Tibial nerve (tissue), 4 donors: ENCODE results near the gene TSNAXIP1. TPM values are rescaled to one million over a fixed set of nuclear protein-coding genes. Genes with fewer than 3 reads are reported as not detected.

Experiments used
- DNase-seq, 2 donors: peaks; one replicate each; pipeline ENCODE4 v3.0.0-alpha.2; 2019; ENCODE audit warnings: low spot score in 2 of 2
- H3K27ac ChIP-seq, 4 donors: fragments of 200-600 bp; sonication (generic) in 3 of 4; one replicate each; pipeline ENCODE4 v1.5.1; 2017 to 2019; ENCODE audit warnings: mild to moderate bottlenecking in 1 of 4
- H3K27me3 ChIP-seq, 2 donors: fragments of 200-600 bp; sonication (generic) in 1 of 2; one replicate each; pipeline versions ENCODE4 v1.5.1 to v1.6.0; 2017 to 2019
- H3K36me3 ChIP-seq, 3 donors: fragments of 200-600 bp; sonication (generic); one replicate each; pipeline ENCODE4 v1.5.1; 2018 to 2019
- H3K4me1 ChIP-seq, 4 donors: fragments of 200-600 bp; sonication (generic) in 3 of 4; one replicate each; pipeline ENCODE4 v1.5.1; 2017 to 2019
- H3K4me3 ChIP-seq, 4 donors: fragments of 200-600 bp; sonication (generic) in 3 of 4; one replicate each; pipeline ENCODE4 v1.5.1; 2017 to 2019; ENCODE audit warnings: mild to moderate bottlenecking in 1 of 4, moderate library complexity in 1 of 4
- H3K9me3 ChIP-seq, 4 donors: fragments of 200-600 bp; sonication (generic) in 3 of 4; one replicate each; pipeline ENCODE4 v1.5.1; 2017 to 2019
- EP300 ChIP-seq, 2 donors: sonication (generic); formaldehyde crosslinking; IDR thresholded peaks; one replicate each; pipeline ENCODE4 v1.6.1; 2017; ENCODE audit warnings: antibody characterized with exemption in 2 of 2, mild to moderate bottlenecking in 1 of 2
- POLR2A ChIP-seq, 2 donors: fragments of 450-650 bp; IDR thresholded peaks; one replicate each; pipeline ENCODE4 v1.6.1; 2017; ENCODE audit warnings: antibody characterized with exemption in 2 of 2, mild to moderate bottlenecking in 2 of 2, moderate library complexity in 2 of 2
- WGBS, 2 donors: methylation state at CpG; one replicate each; pipeline ENCODE4 v1.1.5; 2018; 5-methylcytosine and 5-hydroxymethylcytosine counted together
- total RNA-seq, 4 donors: library from RNA; depleted of rRNA; stranded (reverse); fragments of >200 nt; gene quantifications; one replicate each; pipeline ENCODE4 v1.1.0, GENCODE V29; 2016
- TF ChIP-seq, protein P1 (sequence below), 5 experiments: fragments of 200-600 bp in 3 of 5; fragments of 450-650 bp in 2 of 5; sonication (generic) in 3 of 5; IDR thresholded peaks; one replicate each; pipeline ENCODE4 v1.5.1; 2016 to 2019; ENCODE audit warnings: antibody characterized with exemption in 5 of 5, mild to moderate bottlenecking in 3 of 5, moderate library complexity in 2 of 5

Gene TSNAXIP1
- total RNA-seq, 4 donors from 2014 or later: 2.8 to 8.4 (median 4.0) TPM

DNA sequence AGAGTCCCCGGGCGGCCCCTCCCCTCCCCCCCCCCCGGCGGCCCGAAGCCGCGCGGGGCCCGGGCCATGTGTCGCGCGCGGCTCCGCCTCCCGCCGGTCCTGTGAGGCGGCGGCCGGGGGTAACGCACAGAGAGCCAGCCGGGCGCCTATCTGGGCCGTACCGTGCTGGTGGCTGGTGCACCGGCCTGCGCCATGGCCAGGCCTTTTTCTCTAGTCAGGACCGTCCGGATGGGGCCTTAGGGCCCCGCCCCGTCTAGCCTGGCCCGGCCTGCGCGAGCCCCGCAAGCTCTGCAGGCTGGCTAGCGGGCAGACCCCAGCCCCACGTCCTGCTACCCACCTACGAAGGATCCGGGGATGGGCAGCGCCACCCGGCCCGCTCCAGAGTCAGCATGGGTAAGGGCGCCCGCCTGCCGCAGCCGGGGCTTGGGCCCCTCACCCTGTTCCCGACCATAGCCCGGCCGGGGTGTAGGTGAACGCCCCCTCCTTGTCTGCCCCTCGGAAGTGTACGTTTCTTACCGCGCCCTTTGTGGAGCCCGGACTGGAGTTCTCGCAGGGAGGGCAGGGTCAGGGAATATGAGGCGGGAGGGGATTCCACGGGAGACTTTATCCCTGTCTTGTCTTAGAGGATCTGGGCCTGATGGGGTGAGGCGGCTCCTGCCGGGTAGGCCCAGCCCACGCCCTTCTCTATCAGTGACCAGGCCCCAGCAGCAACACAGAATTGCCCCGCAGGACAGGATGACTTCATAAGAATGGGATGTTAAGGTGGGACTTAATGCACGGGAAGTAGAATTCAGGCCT, 40.6 kb downstream of the TSNAXIP1 start, which contains the start of gene CENPT:
TSS of gene CENPT (minus strand) at position 630 of the 798 bp plus-strand sequence. CDS start 13,834 bp downstream, outside the sequence.
- Histone ChIP-seq H3K4me3 (peak within 1 kb of the TSS; percentile 64 to 93 (median 74)), H3K4me1 (peaks cover 0 to 58% (median 48%) of the 10 kb centered on the region in 4 donors), H3K27ac (peak within 1 kb of the TSS; percentile 87 to 96 (median 93)), H3K27me3 (no peaks in the 10 kb centered on the region), H3K9me3 (no peaks in the 10 kb centered on the region), H3K36me3 (peaks cover 0 to 10% (median 0%) of the 10 kb centered on the region in 3 donors)
- DNase-seq: peak in 1 of 2 donors; percentile 31
- TF ChIP-seq, protein P1, sequence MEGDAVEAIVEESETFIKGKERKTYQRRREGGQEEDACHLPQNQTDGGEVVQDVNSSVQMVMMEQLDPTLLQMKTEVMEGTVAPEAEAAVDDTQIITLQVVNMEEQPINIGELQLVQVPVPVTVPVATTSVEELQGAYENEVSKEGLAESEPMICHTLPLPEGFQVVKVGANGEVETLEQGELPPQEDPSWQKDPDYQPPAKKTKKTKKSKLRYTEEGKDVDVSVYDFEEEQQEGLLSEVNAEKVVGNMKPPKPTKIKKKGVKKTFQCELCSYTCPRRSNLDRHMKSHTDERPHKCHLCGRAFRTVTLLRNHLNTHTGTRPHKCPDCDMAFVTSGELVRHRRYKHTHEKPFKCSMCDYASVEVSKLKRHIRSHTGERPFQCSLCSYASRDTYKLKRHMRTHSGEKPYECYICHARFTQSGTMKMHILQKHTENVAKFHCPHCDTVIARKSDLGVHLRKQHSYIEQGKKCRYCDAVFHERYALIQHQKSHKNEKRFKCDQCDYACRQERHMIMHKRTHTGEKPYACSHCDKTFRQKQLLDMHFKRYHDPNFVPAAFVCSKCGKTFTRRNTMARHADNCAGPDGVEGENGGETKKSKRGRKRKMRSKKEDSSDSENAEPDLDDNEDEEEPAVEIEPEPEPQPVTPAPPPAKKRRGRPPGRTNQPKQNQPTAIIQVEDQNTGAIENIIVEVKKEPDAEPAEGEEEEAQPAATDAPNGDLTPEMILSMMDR (IDR thresholded peaks at IDR 0.05): no peak
- TF ChIP-seq POLR2A (IDR thresholded peaks at IDR 0.05): no peak
- no peak for TF ChIP-seq EP300 (IDR thresholded peaks at IDR 0.05)
- WGBS, 2 donors: 0% methylated on average over 7 to 24 of the region's 62 CpGs

DNA sequence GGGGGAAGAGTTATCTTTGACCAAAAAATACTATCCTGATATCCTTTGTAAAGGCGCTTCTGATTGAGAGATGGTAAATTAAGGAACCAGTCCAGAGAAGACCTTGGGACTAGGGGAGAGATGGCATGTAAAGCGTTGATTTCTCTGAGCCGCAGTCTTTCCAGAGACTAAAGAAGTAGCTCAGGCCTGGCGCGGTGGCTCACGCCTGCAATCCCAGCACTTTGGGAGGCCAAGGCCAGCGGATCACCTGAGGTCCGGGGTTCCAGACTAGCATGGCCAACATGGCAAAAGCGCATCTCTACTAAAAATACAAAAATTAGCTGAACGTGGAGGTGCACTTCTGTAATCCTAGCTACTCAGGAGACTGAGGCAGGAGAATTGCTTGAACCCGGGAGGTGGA, 41.4 kb downstream of the TSNAXIP1 start:
- no peak for DNase-seq
- no peaks in the 10 kb centered on the region for H3K27me3 ChIP-seq
- peaks cover 0 to 55% (median 44%) of the 10 kb centered on the region in 4 donors for H3K4me1 ChIP-seq
- no peaks in the 10 kb centered on the region for H3K9me3 ChIP-seq
- TF ChIP-seq EP300 (IDR thresholded peaks at IDR 0.05) (no peak), POLR2A (IDR thresholded peaks at IDR 0.05) (no peak)
- TF ChIP-seq, protein P1 (IDR thresholded peaks at IDR 0.05): no peak
- peak overlapping the region in 2 of 4 donors; percentile 15 to 96 for H3K27ac ChIP-seq
- H3K4me3 ChIP-seq: peak overlapping the region; percentile 64 to 93 (median 74)
- 82 to 91% methylated on average over 11 of the region's 11 CpGs for whole genome bisulfite sequencing, 2 donors
- H3K36me3 ChIP-seq: peaks cover 0 to 10% (median 0%) of the 10 kb centered on the region in 3 donors

DNA sequence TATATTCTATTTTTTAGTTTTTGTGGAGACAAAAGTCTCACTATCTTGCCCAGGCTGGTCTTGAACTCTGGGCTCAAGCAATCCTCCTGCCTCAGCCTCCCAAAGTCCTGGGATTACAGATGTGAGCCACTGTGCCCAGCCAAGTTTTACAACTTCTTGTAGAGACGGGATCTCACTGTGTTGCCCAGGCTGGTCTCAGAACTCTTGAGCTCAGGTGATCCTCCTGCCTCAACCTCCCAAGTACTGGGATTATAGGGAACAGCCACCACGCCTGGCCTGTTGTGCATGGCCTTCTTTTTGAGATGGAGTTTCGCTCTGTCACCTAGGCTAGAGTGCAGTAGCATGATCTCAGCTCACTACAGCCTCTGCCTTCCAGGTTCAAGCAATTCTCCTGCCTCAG, 47.0 kb downstream of the TSNAXIP1 start:
- WGBS, 2 donors: 91 to 98% methylated on average over 2 to 3 of the region's 3 CpGs
- no peaks in the 10 kb centered on the region for H3K27me3 ChIP-seq
- H3K27ac ChIP-seq: no peak overlapping the region
- no peak overlapping the region for H3K4me3 ChIP-seq
- H3K9me3 ChIP-seq: no peaks in the 10 kb centered on the region
- peaks cover 0 to 10% (median 0%) of the 10 kb centered on the region in 3 donors for H3K36me3 ChIP-seq
- DNase-seq: no peak
- TF ChIP-seq EP300 (IDR thresholded peaks at IDR 0.05) (no peak), POLR2A (IDR thresholded peaks at IDR 0.05) (no peak)
- TF ChIP-seq, protein P1 (IDR thresholded peaks at IDR 0.05): no peak
- H3K4me1 ChIP-seq: peaks cover 0 to 47% (median 20%) of the 10 kb centered on the region in 4 donors

DNA sequence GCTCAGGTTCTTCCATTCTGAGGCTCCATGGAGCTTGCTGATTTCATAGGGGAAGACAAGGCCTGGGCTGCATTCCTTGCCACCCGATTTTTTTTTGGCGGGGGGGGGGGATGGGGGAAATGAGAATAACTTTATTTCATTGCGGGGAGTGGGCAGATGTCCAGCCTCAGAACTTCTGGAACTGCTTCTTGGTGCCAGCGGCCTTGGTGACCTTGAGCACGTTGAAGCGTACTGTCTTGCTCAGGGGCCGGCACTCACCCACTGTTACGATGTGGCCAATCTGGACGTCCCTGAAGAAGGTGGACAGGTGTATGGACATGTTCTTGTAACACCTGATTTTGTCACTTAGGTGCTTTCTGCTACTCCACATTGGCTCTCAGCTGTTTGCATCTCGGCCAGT, 49.1 kb downstream of the TSNAXIP1 start:
- H3K27ac ChIP-seq: peak overlapping the region in 1 of 4 donors; percentile 24
- H3K9me3 ChIP-seq: no peaks in the 10 kb centered on the region
- DNase-seq: no peak
- peaks cover 0 to under 1% (median 0%) of the 10 kb centered on the region in 3 donors for H3K36me3 ChIP-seq
- no peak overlapping the region for H3K4me3 ChIP-seq
- peaks cover 0 to 44% (median 20%) of the 10 kb centered on the region in 4 donors for H3K4me1 ChIP-seq
- TF ChIP-seq EP300 (IDR thresholded peaks at IDR 0.05) (no peak), POLR2A (IDR thresholded peaks at IDR 0.05) (no peak)
- TF ChIP-seq, protein P1 (IDR thresholded peaks at IDR 0.05): no peak
- H3K27me3 ChIP-seq: no peaks in the 10 kb centered on the region
- WGBS, 2 donors: 56 to 60% methylated on average over 10 of the region's 10 CpGs
